Fibroblast of the aortic adventitia (primary cell): ENCODE data around the gene RUNX2. TPM values are rescaled to one million over a fixed set of nuclear protein-coding genes. Genes with fewer than 3 reads are reported as not detected.

Source experiments
- DNase-seq: peaks from one replicate; pipeline ENCODE4 v3.0.0-alpha.2; 2010; ENCODE audit warnings: low read depth
- H3K4me3 ChIP-seq: 2 replicates; pipeline ENCODE4 v1.5.1; 2011; ENCODE audit warnings: low read depth, mild to moderate bottlenecking, control low read depth, low read length, moderate library complexity
- CTCF ChIP-seq: IDR thresholded peaks from 2 replicates; pipeline ENCODE4 v1.5.1; 2011; ENCODE audit warnings: mild to moderate bottlenecking, low read length, control low read depth, inconsistent platforms; ENCODE audit not compliant: insufficient read depth
- total RNA-seq: library from RNA; depleted of rRNA; stranded (reverse); fragments of >200 nt; gene quantifications from 2 replicates; pipeline ENCODE4 v1.2.3, GENCODE V29; 2012; ENCODE audit warnings: low replicate concordance

The RUNX2 gene
- total RNA-seq, 1 donor, result 5.8 TPM

- H3K4me3 ChIP-seq, result no peak overlapping the region
- no peak for TF ChIP-seq CTCF
- peak; percentile 81 for DNase-seq
Observed at GRCh38 chr6:45640081-45640491, 312.0 kb downstream of the RUNX2 start.

- TF ChIP-seq CTCF, result no peak
- H3K4me3 ChIP-seq, result no peak overlapping the region
- DNase-seq, result no peak
Observed at GRCh38 chr6:45640811-45641210, 312.7 kb downstream of the RUNX2 start.

- H3K4me3 ChIP-seq, result no peak overlapping the region
- DNase-seq, result no peak
- TF ChIP-seq CTCF, result no peak
Observed at GRCh38 chr6:45642331-45643125, 314.4 kb downstream of the RUNX2 start.

GRCh38 chr6:45643126-45643525 lies 315.0 kb downstream of the RUNX2 start:
- no peak for TF ChIP-seq CTCF
- no peak overlapping the region for H3K4me3 ChIP-seq
- peak; percentile 43 for DNase-seq

- TF ChIP-seq CTCF, result no peak
- no peak overlapping the region for H3K4me3 ChIP-seq
- no peak for DNase-seq
Observed at GRCh38 chr6:45644720-45645119, 316.6 kb downstream of the RUNX2 start.

- no peak for TF ChIP-seq CTCF
- no peak overlapping the region for H3K4me3 ChIP-seq
Observed at GRCh38 chr6:45645302-45645701, 317.2 kb downstream of the RUNX2 start.

More at GRCh38 chr6:45645302-45645701, 317.2 kb downstream of the RUNX2 start:
- no peak for DNase-seq
